CD8-positive, alpha-beta memory T cell (primary cell): ENCODE results near the gene THAP12. TPM values are rescaled to one million over a fixed set of nuclear protein-coding genes. Genes with fewer than 3 reads are reported as not detected.

ENCODE experiments used
- CTCF ChIA-PET: fragments of 350-600 bp; sonication (Branson Sonifier 250); formaldehyde crosslinking; loops from one replicate; lab custom pipeline; 2021; ENCODE audit warnings: antibody characterized with exemption; lab: Charles Lee
- POLR2A ChIA-PET: fragments of 350-600 bp; sonication (Branson Sonifier 250); formaldehyde crosslinking; loops from one replicate; lab custom pipeline; 2021; ENCODE audit warnings: antibody characterized with exemption; lab: Charles Lee
- DNase-seq, 5 donors: peaks; one replicate each; pipeline versions ENCODE4 v3.0.0 to v3.0.0-alpha.2; 2020 to 2022; ENCODE audit warnings: mixed read lengths in 1 of 5
- H3K27ac ChIP-seq: one replicate; pipeline ENCODE4 v1.7.0; 2013; ENCODE audit warnings: low read depth, mild to moderate bottlenecking, low read length, moderate library complexity
- H3K27me3 ChIP-seq: 2 replicates; pipeline ENCODE4 v1.7.0; 2013; ENCODE audit warnings: low read length, mild to moderate bottlenecking; ENCODE audit not compliant: insufficient read depth, poor library complexity, severe bottlenecking
- H3K36me3 ChIP-seq: 2 replicates; pipeline ENCODE4 v1.7.0; 2013; ENCODE audit warnings: mild to moderate bottlenecking, low read length, moderate library complexity; ENCODE audit not compliant: insufficient read depth
- H3K4me1 ChIP-seq: 2 replicates; pipeline ENCODE4 v1.7.0; 2013; ENCODE audit warnings: mild to moderate bottlenecking, low read length, moderate library complexity; ENCODE audit not compliant: insufficient read depth
- H3K4me3 ChIP-seq: 2 replicates; pipeline ENCODE4 v1.7.0; 2013; ENCODE audit warnings: mild to moderate bottlenecking, low read length
- H3K9me3 ChIP-seq: 2 replicates; pipeline ENCODE4 v1.7.0; 2013; ENCODE audit warnings: mild to moderate bottlenecking, low read length
- H3K27ac Mint-ChIP-seq, 8 donors: one replicate each; pipeline ENCODE4 v1.8.0; 2020 to 2021; ENCODE audit warnings: mixed read lengths in 8 of 8, mild to moderate bottlenecking in 6 of 8, inconsistent platforms in 3 of 8, moderate library complexity in 3 of 8
- H3K27me3 Mint-ChIP-seq, 2 donors: one replicate each; pipeline ENCODE4 v1.8.0; 2020 to 2021; ENCODE audit warnings: mixed read lengths in 2 of 2, mild to moderate bottlenecking in 1 of 2, moderate library complexity in 1 of 2
- H3K36me3 Mint-ChIP-seq, 3 donors: one replicate each; pipeline ENCODE4 v1.8.0; 2020 to 2021; ENCODE audit warnings: mixed read lengths in 3 of 3, inconsistent platforms in 1 of 3, mild to moderate bottlenecking in 1 of 3
- H3K4me1 Mint-ChIP-seq, 3 donors: one replicate each; pipeline ENCODE4 v1.8.0; 2020 to 2021; ENCODE audit warnings: mixed read lengths in 3 of 3, inconsistent platforms in 1 of 3, mild to moderate bottlenecking in 1 of 3
- H3K4me3 Mint-ChIP-seq, 7 donors: one replicate each; pipeline ENCODE4 v1.8.0; 2020 to 2021; ENCODE audit warnings: mixed read lengths in 7 of 7, mild to moderate bottlenecking in 6 of 7, moderate library complexity in 4 of 7, inconsistent platforms in 2 of 7
- H3K9me3 Mint-ChIP-seq, 5 donors: one replicate each; pipeline ENCODE4 v1.8.0; 2020 to 2022; ENCODE audit warnings: mixed read lengths in 5 of 5, mild to moderate bottlenecking in 3 of 5, moderate library complexity in 2 of 5, inconsistent platforms in 1 of 5
- polyA plus RNA-seq: library from polyadenylated mRNA; unstranded; fragments of 300-500 nt; fragmentation: Illumina TruSeq; gene quantifications from one replicate; pipeline ENCODE4 v1.2.3, GENCODE V29; 2021
- total RNA-seq, 2 experiments: library from RNA; stranded (reverse); gene quantifications; one replicate each; pipeline ENCODE4 v1.2.3, GENCODE V29; 2021

THAP12 gene
- total and polyA plus RNA-seq, 3 experiments from 2014 or later = 73.4 to 77.8 (median 74.2) TPM

GRCh38 chr11:76317296-76317695 is 63.6 kb downstream of the THAP12 start:
- Mint-ChIP-seq H3K27me3 (peaks cover 19 to 29% of the 10 kb centered on the region in 2 donors), H3K36me3 (no peaks in the 10 kb centered on the region), H3K9me3 (no peaks in the 10 kb centered on the region), H3K4me1 (no peaks in the 10 kb centered on the region), H3K4me3 (no peak overlapping the region), H3K27ac (no peak overlapping the region)
- H3K27ac ChIP-seq = no peak overlapping the region
- POLR2A ChIA-PET = no interaction called here
- no peaks in the 10 kb centered on the region for H3K36me3 ChIP-seq
- no peak for DNase-seq
- no peaks in the 10 kb centered on the region for H3K9me3 ChIP-seq
- no peaks in the 10 kb centered on the region for H3K4me1 ChIP-seq
- no peak overlapping the region for H3K4me3 ChIP-seq
- peaks cover 15% of the 10 kb centered on the region for H3K27me3 ChIP-seq
- CTCF ChIA-PET = interaction anchor here (1.3 to 11.3 kb wide), 8 partner anchors 8 to 515 kb away, joined by 3 to 303 read pairs (median 12); partner anchors contain the start of gene WNT11

- H3K27ac Mint-ChIP-seq = no peak overlapping the region
- Histone ChIP-seq H3K36me3 (no peaks in the 10 kb centered on the region), H3K27ac (no peak overlapping the region), H3K4me3 (no peak overlapping the region), H3K4me1 (no peaks in the 10 kb centered on the region), H3K9me3 (no peaks in the 10 kb centered on the region), H3K27me3 (peaks cover 15% of the 10 kb centered on the region)
- no peak for DNase-seq
- ChIA-PET POLR2A (no interaction called here), CTCF (interaction anchor here (1.5 to 11.3 kb wide), 3 partner anchors 28 to 116 kb away, joined by 5 to 303 read pairs (median 9); partner anchors contain the start of gene WNT11)
- no peaks in the 10 kb centered on the region for H3K9me3 Mint-ChIP-seq
- no peaks in the 10 kb centered on the region for H3K4me1 Mint-ChIP-seq
- no peaks in the 10 kb centered on the region for H3K36me3 Mint-ChIP-seq
- no peak overlapping the region for H3K4me3 Mint-ChIP-seq
- H3K27me3 Mint-ChIP-seq = peaks cover 21 to 28% of the 10 kb centered on the region in 2 donors
These were observed 64.2 kb downstream of the THAP12 start for GRCh38 chr11:76316726-76317125.

DNA sequence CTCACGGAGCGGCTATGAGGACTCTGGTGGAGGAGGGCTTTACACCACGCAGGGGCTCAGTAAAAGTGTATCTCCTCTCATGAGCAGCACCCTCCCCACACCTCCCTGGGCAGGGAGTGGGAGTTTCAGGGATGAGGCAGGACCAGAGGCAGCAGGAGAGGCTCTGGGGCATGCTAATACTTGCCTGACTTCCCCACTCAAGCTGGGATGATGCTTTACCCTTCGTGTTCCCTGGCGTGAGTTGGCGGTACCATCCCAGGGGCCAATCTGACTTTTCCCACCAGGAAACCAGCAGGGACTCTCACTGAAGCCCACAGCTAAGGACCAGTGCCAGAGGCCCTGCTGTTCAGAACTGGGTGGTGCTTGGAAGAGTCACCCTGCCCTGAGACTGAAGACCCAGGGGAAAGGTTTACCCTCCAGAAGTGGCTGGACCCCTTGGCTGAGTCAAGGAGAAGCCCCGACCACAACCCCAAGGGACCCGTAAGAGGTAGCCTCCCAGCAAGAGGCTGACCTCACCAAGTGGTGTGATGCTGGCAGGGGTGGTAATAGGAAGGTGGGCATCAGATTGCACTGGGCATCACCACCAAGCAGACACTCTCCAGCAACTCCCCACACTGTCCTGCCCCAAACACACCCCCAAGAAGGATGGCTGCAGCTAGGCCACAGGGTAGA is 65.6 kb downstream of the THAP12 start:
- no peaks in the 10 kb centered on the region for H3K36me3 ChIP-seq
- Mint-ChIP-seq H3K4me3 (no peak overlapping the region), H3K27ac (no peak overlapping the region), H3K36me3 (no peaks in the 10 kb centered on the region), H3K27me3 (peaks cover 13 to 15% of the 10 kb centered on the region in 2 donors), H3K4me1 (no peaks in the 10 kb centered on the region), H3K9me3 (no peaks in the 10 kb centered on the region)
- CTCF ChIA-PET = interaction anchor here (11.3 kb wide), 1 partner anchor 107 kb away, joined by 303 read pairs; the partner anchor contains the start of gene WNT11
- H3K27me3 ChIP-seq = peaks cover 6% of the 10 kb centered on the region
- no peak overlapping the region for H3K27ac ChIP-seq
- POLR2A ChIA-PET = no interaction called here
- H3K9me3 ChIP-seq = no peaks in the 10 kb centered on the region
- no peak for DNase-seq
- H3K4me1 ChIP-seq = no peaks in the 10 kb centered on the region
- H3K4me3 ChIP-seq = no peak overlapping the region

GRCh38 chr11:76314741-76315090 is 66.2 kb downstream of the THAP12 start:
- POLR2A ChIA-PET = no interaction called here
- Histone ChIP-seq H3K36me3 (no peaks in the 10 kb centered on the region), H3K4me1 (no peaks in the 10 kb centered on the region), H3K27ac (no peak overlapping the region), H3K4me3 (no peak overlapping the region), H3K27me3 (peaks cover under 1% of the 10 kb centered on the region), H3K9me3 (no peaks in the 10 kb centered on the region)
- H3K4me3 Mint-ChIP-seq = no peak overlapping the region
- no peak overlapping the region for H3K27ac Mint-ChIP-seq
- no peaks in the 10 kb centered on the region for H3K36me3 Mint-ChIP-seq
- no peak for DNase-seq
- no peaks in the 10 kb centered on the region for H3K9me3 Mint-ChIP-seq
- no peaks in the 10 kb centered on the region for H3K4me1 Mint-ChIP-seq
- CTCF ChIA-PET = interaction anchor here (11.3 kb wide), 1 partner anchor 106 kb away, joined by 303 read pairs; the partner anchor contains the start of gene WNT11
- H3K27me3 Mint-ChIP-seq = peaks cover 7 to 9% of the 10 kb centered on the region in 2 donors

GRCh38 chr11:76313913-76314740 is 66.8 kb downstream of the THAP12 start:
- H3K4me3 ChIP-seq = no peak overlapping the region

GRCh38 chr11:76313271-76313670 is 67.7 kb downstream of the THAP12 start:
- no peaks in the 10 kb centered on the region for H3K27me3 ChIP-seq
- H3K27me3 Mint-ChIP-seq = peaks cover 3 to 4% of the 10 kb centered on the region in 2 donors

More at GRCh38 chr11:76313913-76314740, 66.8 kb downstream of the THAP12 start:
- Histone ChIP-seq H3K36me3 (no peaks in the 10 kb centered on the region), H3K4me1 (no peaks in the 10 kb centered on the region), H3K27me3 (no peaks in the 10 kb centered on the region), H3K27ac (no peak overlapping the region), H3K9me3 (no peaks in the 10 kb centered on the region)
- no peaks in the 10 kb centered on the region for H3K4me1 Mint-ChIP-seq
- peaks cover 7 to 8% of the 10 kb centered on the region in 2 donors for H3K27me3 Mint-ChIP-seq
- CTCF ChIA-PET = interaction anchor here (11.3 kb wide), 1 partner anchor 106 kb away, joined by 303 read pairs; the partner anchor contains the start of gene WNT11
- no peak overlapping the region for H3K27ac Mint-ChIP-seq
- H3K36me3 Mint-ChIP-seq = no peaks in the 10 kb centered on the region
- no peak overlapping the region for H3K4me3 Mint-ChIP-seq
- POLR2A ChIA-PET = no interaction called here
- DNase-seq = no peak
- no peaks in the 10 kb centered on the region for H3K9me3 Mint-ChIP-seq

DNA sequence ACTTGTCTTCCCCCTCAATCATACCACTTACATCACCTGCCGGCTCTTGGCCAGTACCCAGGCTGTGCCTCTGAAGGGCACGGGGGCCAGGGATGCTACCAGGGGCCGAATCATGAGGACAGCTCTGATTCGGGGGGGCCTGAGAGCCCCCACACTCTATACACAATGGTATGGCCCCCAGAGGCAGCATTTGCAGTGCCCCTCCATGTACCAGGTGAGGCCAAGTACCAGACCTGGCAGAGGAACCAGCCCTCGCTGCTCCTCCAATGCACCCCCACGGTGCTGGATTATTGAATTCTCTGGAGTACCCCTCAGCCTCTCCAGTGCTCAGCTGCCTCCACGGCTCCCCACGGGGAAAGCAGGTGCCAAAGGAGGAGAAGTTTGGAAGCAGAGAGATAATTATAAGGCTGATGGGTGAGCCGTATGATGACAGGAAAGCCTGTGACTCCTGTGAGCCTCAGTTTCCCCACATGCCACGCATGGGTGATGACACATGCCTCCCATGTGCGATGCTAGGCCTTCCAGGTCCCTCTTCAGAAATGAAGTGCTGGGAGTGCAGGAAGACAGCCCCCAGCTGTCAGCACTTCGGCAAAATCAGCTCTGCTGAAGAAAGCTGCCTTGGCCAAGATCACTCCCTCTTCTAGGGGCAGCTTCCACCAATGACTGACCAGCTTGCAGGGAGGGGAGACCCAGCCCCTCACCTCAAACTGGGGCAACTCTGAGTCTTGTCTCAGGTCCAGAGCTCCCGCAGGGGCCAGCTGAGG is 69.9 kb downstream of the THAP12 start:
- H3K36me3 Mint-ChIP-seq = no peaks in the 10 kb centered on the region
- H3K4me3 Mint-ChIP-seq = no peak overlapping the region
- Histone ChIP-seq H3K4me1 (no peaks in the 10 kb centered on the region), H3K27ac (no peak overlapping the region), H3K9me3 (no peaks in the 10 kb centered on the region), H3K27me3 (no peaks in the 10 kb centered on the region), H3K4me3 (no peak overlapping the region), H3K36me3 (no peaks in the 10 kb centered on the region)
- CTCF ChIA-PET = interaction anchor here (4.9 kb wide), 1 partner anchor 102 kb away, joined by 31 read pairs; no protein-coding TSS in a partner anchor
- DNase-seq = no peak
- POLR2A ChIA-PET = no interaction called here
- H3K27ac Mint-ChIP-seq = no peak overlapping the region
- no peaks in the 10 kb centered on the region for H3K4me1 Mint-ChIP-seq
- no peaks in the 10 kb centered on the region for H3K9me3 Mint-ChIP-seq
- peaks cover 3 to 4% of the 10 kb centered on the region in 2 donors for H3K27me3 Mint-ChIP-seq

More at GRCh38 chr11:76313271-76313670, 67.7 kb downstream of the THAP12 start:
- CTCF ChIA-PET = interaction anchor here (11.3 kb wide), 1 partner anchor 105 kb away, joined by 303 read pairs; the partner anchor contains the start of gene WNT11
- POLR2A ChIA-PET = no interaction called here
- no peak for DNase-seq
- Mint-ChIP-seq H3K4me3 (no peak overlapping the region), H3K27ac (no peak overlapping the region), H3K9me3 (no peaks in the 10 kb centered on the region), H3K4me1 (no peaks in the 10 kb centered on the region), H3K36me3 (no peaks in the 10 kb centered on the region)
- H3K4me3 ChIP-seq = no peak overlapping the region
- H3K27ac ChIP-seq = no peak overlapping the region
- H3K9me3 ChIP-seq = no peaks in the 10 kb centered on the region
- H3K36me3 ChIP-seq = no peaks in the 10 kb centered on the region
- H3K4me1 ChIP-seq = no peaks in the 10 kb centered on the region
